Panc1 (cell line): ENCODE results near the gene TEAD4. TPM values are rescaled to one million over a fixed set of nuclear protein-coding genes. Genes with fewer than 3 reads are reported as not detected.

Experiments used
- ATAC-seq: fragments of 200-7000 bp; cut with Tn5 transposase; 2 replicates; pipeline ENCODE4 v1.9.1; 2020; ENCODE audit warnings: mild to moderate bottlenecking, moderate library complexity
- BruUV-seq: library from RNA; stranded (reverse); fragments of 400-500 nt; replicated peaks from 2 replicates; lab custom pipeline; 2021; lab: Mats Ljungman, UMichigan
- CTCF ChIA-PET: fragments of 300-600 bp; sonication (Branson Sonifier 250); formaldehyde crosslinking; loops from one replicate; lab custom pipeline; 2022; ENCODE audit warnings: antibody characterized with exemption; lab: Charles Lee
- POLR2A ChIA-PET: fragments of 300-600 bp; sonication (Branson Sonifier 250); formaldehyde crosslinking; loops from one replicate; lab custom pipeline; 2022; ENCODE audit warnings: antibody characterized with exemption; lab: Charles Lee
- DNase-seq: peaks from one replicate; pipeline ENCODE4 v3.0.0-alpha.2; 2010; ENCODE audit warnings: low read depth, low spot score
- H3K27ac ChIP-seq: 2 replicates; pipeline ENCODE4 v1.5.1; 2011; ENCODE audit warnings: mild to moderate bottlenecking, low read length, inconsistent platforms
- H3K27me3 ChIP-seq: fragments of 200-500 bp; sonication (Bioruptor generic); 2 replicates; pipeline ENCODE4 v1.6.0; 2014; ENCODE audit warnings: low read length, inconsistent platforms; ENCODE audit not compliant: control insufficient read depth, insufficient read depth
- H3K36me3 ChIP-seq: fragments of 200-500 bp; sonication (Bioruptor generic); 2 replicates; pipeline ENCODE4 v1.5.1; 2014; ENCODE audit warnings: inconsistent platforms, mild to moderate bottlenecking, low read length, moderate library complexity; ENCODE audit not compliant: control insufficient read depth, insufficient read depth
- H3K4me1 ChIP-seq: 2 replicates; pipeline ENCODE4 v1.5.1; 2011; ENCODE audit warnings: inconsistent platforms, mild to moderate bottlenecking, low read length, moderate library complexity; ENCODE audit not compliant: control insufficient read depth, insufficient read depth
- H3K4me3 ChIP-seq, 2 experiments: 2 replicates each; pipeline ENCODE4 v1.5.1; 2011 to 2012; ENCODE audit warnings: low read depth in 2 of 2, low read length in 2 of 2, mild to moderate bottlenecking in 2 of 2, inconsistent platforms in 1 of 2, moderate library complexity in 1 of 2
- H3K9me3 ChIP-seq: fragments of 200-500 bp; sonication (Bioruptor generic); 2 replicates; pipeline ENCODE4 v1.5.1; 2014; ENCODE audit warnings: low read depth, mild to moderate bottlenecking, inconsistent platforms, low read length, moderate library complexity; ENCODE audit not compliant: control insufficient read depth, insufficient read depth
- CTCF ChIP-seq: fragments of 450-650 bp; IDR thresholded peaks from 2 replicates; pipeline ENCODE4 v1.5.1; 2017; ENCODE audit warnings: mild to moderate bottlenecking
- POLR2AphosphoS5 ChIP-seq: IDR thresholded peaks from 2 replicates; pipeline ENCODE4 v1.6.1; 2012; ENCODE audit warnings: mild to moderate bottlenecking, low read depth, low read length, moderate library complexity
- REST ChIP-seq, 2 experiments: IDR thresholded peaks; 2 replicates each; pipeline ENCODE4 v1.6.1; 2011 to 2012; ENCODE audit warnings: low read depth in 2 of 2, control low read depth in 1 of 2, low read length in 1 of 2, mild to moderate bottlenecking in 1 of 2, moderate library complexity in 1 of 2; ENCODE audit not compliant: insufficient read depth in 1 of 2
- SIN3A ChIP-seq: IDR thresholded peaks from 2 replicates; pipeline ENCODE4 v1.6.1; 2012; ENCODE audit warnings: low read depth, mild to moderate bottlenecking, low read length, moderate library complexity, borderline replicate concordance; ENCODE audit not compliant: insufficient read depth
- TCF7L2 ChIP-seq: IDR thresholded peaks from 2 replicates; pipeline ENCODE4 v1.6.1; 2011; ENCODE audit warnings: mild to moderate bottlenecking, low read depth, low read length, inconsistent platforms
- in situ Hi-C: cut with HindIII; loops from 2 replicates; pipeline ENCODE4 v1.10.0; 2016; ENCODE audit warnings: low sequenced_read_pairs, low pct_unique_long_range_greater_than_20kb
- intact Hi-C: fragments of 100-400 bp; cut with micrococcal nuclease; formaldehyde crosslinking; loops from one replicate; pipeline ENCODE4 v1.10.0; 2022; ENCODE audit not compliant: unreplicated experiment
- total RNA-seq: library from RNA; stranded (reverse); gene quantifications from one replicate; pipeline ENCODE4 v1.2.1, GENCODE V29; 2021; ENCODE audit not compliant: unreplicated experiment

The TEAD4 gene
- total RNA-seq, 1 experiment from 2014 or later = 47.6 TPM

- ChIA-PET POLR2A (no interaction called here), CTCF (no interaction called here)
- no peak overlapping the region for H3K27ac ChIP-seq
- intact Hi-C loops = no loop called here
- TF ChIP-seq SIN3A = no peak
- no peak for TF ChIP-seq POLR2AphosphoS5
- TF ChIP-seq TCF7L2 = no peak
- no peak for TF ChIP-seq CTCF
- TF ChIP-seq REST (IDR thresholded peaks at IDR 0.05; ENCODE audit: insufficient read depth in 1 of 2, low read depth in 2 of 2, low read length in 1 of 2) = no peak
- H3K9me3 ChIP-seq = no peaks in the 10 kb centered on the region
- H3K4me3 ChIP-seq = no peak overlapping the region
- BruUV-seq = no TSS peak
- H3K4me1 ChIP-seq = no peaks in the 10 kb centered on the region
- no peaks in the 10 kb centered on the region for H3K27me3 ChIP-seq
- in situ Hi-C loops = no loop called here
- DNase-seq (no peak), ATAC-seq (no peak)
- H3K36me3 ChIP-seq = no peaks in the 10 kb centered on the region
Measured at GRCh38 chr12:2988494-2988893, 29.3 kb downstream of the TEAD4 start.

GRCh38 chr12:2992724-2993123, 33.5 kb downstream of the TEAD4 start:
- Histone ChIP-seq H3K9me3 (no peaks in the 10 kb centered on the region), H3K4me3 (no peak overlapping the region), H3K36me3 (no peaks in the 10 kb centered on the region), H3K27ac (no peak overlapping the region), H3K27me3 (no peaks in the 10 kb centered on the region), H3K4me1 (no peaks in the 10 kb centered on the region)
- POLR2A ChIA-PET = no interaction called here
- BruUV-seq = no TSS peak
- CTCF ChIA-PET = no interaction called here
- intact Hi-C loops = no loop called here
- in situ Hi-C loops = no loop called here
- TF ChIP-seq CTCF (no peak), REST (IDR thresholded peaks at IDR 0.05; ENCODE audit: insufficient read depth in 1 of 2, low read depth in 2 of 2, low read length in 1 of 2) (no peak), SIN3A (no peak), POLR2AphosphoS5 (no peak), TCF7L2 (no peak)
- ATAC-seq = no peak
- DNase-seq = no peak
